Esophagus (tissue), 2 donors: Measurements from ENCODE around the gene SIGLEC15. TPM values are rescaled to one million over a fixed set of nuclear protein-coding genes. Genes with fewer than 3 reads are reported as not detected.

ENCODE experiments used
- H3K27ac ChIP-seq, 2 donors: one replicate each; pipeline ENCODE4 v1.5.1; 2013; ENCODE audit warnings: low read depth in 2 of 2, mild to moderate bottlenecking in 2 of 2, inconsistent platforms in 1 of 2, low read length in 1 of 2, moderate library complexity in 1 of 2
- H3K27me3 ChIP-seq, 2 donors: one replicate each; pipeline ENCODE4 v1.6.1; 2013; ENCODE audit warnings: low read length in 2 of 2, control low read depth in 1 of 2, mild to moderate bottlenecking in 1 of 2; ENCODE audit not compliant: insufficient read depth in 2 of 2, control insufficient read depth in 1 of 2
- H3K36me3 ChIP-seq, 2 donors: one replicate each; pipeline ENCODE4 v1.6.1; 2013; ENCODE audit warnings: low read length in 1 of 2; ENCODE audit not compliant: control insufficient read depth in 2 of 2, insufficient read depth in 2 of 2
- H3K4me1 ChIP-seq, 2 donors: one replicate each; pipeline ENCODE4 v1.6.1; 2013; ENCODE audit warnings: low read length in 1 of 2; ENCODE audit not compliant: control insufficient read depth in 2 of 2, insufficient read depth in 2 of 2
- H3K4me3 ChIP-seq, 2 donors: one replicate each; pipeline ENCODE4 v1.5.1; 2013; ENCODE audit warnings: low read length in 2 of 2, mild to moderate bottlenecking in 2 of 2, low read depth in 1 of 2, moderate library complexity in 1 of 2
- H3K9me3 ChIP-seq, 2 donors: one replicate each; pipeline ENCODE4 v1.6.1; 2013; ENCODE audit warnings: mild to moderate bottlenecking in 2 of 2, low read depth in 1 of 2, low read length in 1 of 2, moderate library complexity in 1 of 2; ENCODE audit not compliant: control insufficient read depth in 2 of 2, insufficient read depth in 1 of 2
- WGBS, 2 donors: extraction: QIAGEN DNeasy Blood & Tissue Kit; methylation state at CpG; one replicate each; pipeline ENCODE4 v1.1.7; 2013; 5-methylcytosine and 5-hydroxymethylcytosine counted together
- polyA plus RNA-seq, 2 donors: library from polyadenylated mRNA; stranded (reverse); fragments of 200-250 nt; gene quantifications; one replicate each; pipeline ENCODE4 v1.2.3, GENCODE V29; 2013
- donor health status: healthy with polysubstance abuse.
- donor health status: Bipolar disorder and iron deficiency.

The SIGLEC15 gene
- polyA plus RNA-seq, 2 donors: 0.02 TPM; not detected in 1

DNA sequence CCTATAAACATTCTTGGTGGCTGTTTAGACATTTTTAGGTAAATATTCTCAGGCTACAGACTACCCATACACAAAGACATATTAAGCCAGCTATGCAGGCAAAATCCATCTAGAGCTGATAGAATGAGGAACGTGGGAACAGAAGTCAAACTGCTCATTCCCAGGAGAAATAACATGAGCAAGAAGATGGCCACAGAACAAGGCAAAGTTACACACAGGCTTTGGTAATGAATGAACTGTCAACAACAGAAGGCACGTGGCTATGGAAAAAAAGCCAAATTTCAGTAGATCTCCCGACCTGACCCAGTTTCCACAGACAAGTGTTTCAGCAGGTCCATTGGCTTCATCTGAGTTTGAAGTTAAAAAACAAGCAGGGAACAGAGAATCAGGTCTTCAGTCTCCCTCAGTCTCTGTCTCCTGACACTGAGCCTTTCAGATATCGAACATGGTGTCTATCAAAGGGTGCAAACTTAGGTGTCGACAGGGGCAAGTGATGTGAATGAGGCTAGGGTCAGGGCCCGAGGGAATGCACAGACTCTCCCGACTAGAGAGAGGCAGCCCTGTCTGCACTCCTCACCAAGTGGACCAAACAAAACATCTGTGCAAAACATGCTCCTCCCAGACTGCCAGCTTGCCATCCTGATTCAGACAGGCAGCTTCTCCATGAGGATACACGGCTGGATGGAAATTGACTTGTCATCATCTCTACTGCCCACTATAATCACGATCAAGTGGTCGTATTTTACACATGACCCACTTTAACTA is 25.9 kb downstream of the SIGLEC15 start:
- 67 to 76% methylated on average over 10 of the region's 10 CpGs for WGBS, 2 donors
- peaks cover 6 to 27% of the 10 kb centered on the region in 2 donors for H3K36me3 ChIP-seq
- H3K27ac ChIP-seq: no peak overlapping the region
- no peaks in the 10 kb centered on the region for H3K4me1 ChIP-seq
- H3K9me3 ChIP-seq: no peaks in the 10 kb centered on the region
- H3K4me3 ChIP-seq: no peak overlapping the region
- H3K27me3 ChIP-seq: no peaks in the 10 kb centered on the region

DNA sequence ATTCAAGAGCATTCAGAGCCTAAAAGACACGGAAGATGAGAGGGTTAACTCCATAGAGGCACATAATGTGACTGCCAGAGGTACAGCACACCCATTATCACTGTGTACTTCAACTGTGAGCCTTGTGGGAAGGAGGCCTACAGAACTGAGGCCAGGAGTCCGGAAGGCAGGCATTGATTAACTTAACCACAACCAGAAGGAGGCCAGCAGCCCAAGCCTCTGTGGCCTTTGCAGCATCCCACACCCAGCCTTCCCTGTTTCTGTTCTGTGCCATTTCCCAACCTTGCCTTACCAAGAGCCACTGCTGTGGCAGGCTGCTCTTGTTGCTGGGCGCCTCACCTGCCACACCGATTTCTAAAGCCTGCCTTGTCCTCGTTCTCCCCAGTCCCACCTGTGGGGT is 27.2 kb downstream of the SIGLEC15 start:
- H3K4me1 ChIP-seq: no peaks in the 10 kb centered on the region
- H3K9me3 ChIP-seq: no peaks in the 10 kb centered on the region
- H3K4me3 ChIP-seq: no peak overlapping the region
- 86 to 91% methylated on average over 5 of the region's 5 CpGs for WGBS, 2 donors
- peaks cover 6 to 30% of the 10 kb centered on the region in 2 donors for H3K36me3 ChIP-seq
- H3K27me3 ChIP-seq: no peaks in the 10 kb centered on the region
- H3K27ac ChIP-seq: no peak overlapping the region

GRCh38 chr18:45854036-45854586 is 28.6 kb downstream of the SIGLEC15 start:
- no peaks in the 10 kb centered on the region for H3K9me3 ChIP-seq
- no peaks in the 10 kb centered on the region for H3K27me3 ChIP-seq
- no peaks in the 10 kb centered on the region for H3K4me1 ChIP-seq
- peaks cover 10 to 39% of the 10 kb centered on the region in 2 donors for H3K36me3 ChIP-seq
- H3K27ac ChIP-seq: no peak overlapping the region
- no peak overlapping the region for H3K4me3 ChIP-seq
- 95 to 98% methylated on average over 2 of the region's 2 CpGs for WGBS, 2 donors

DNA sequence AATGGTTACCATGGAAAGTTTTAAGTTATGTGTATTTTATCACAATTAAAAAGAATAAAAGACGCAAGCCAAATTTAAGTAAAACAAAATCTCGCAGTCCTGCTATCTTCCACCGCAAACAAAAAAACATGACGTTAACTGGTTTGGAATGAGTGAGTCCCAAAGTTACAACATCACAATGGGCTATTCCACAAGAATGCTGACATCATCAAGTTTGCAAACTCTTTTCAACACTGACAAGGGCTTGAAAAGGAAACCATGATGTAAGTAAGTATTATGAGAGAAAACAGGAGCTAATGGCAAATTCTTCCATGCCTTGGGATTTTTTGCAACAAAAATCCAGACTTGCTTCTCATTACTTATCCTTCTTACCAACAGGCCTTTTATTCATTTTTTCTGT is 31.1 kb downstream of the SIGLEC15 start:
- Histone ChIP-seq H3K9me3 (no peaks in the 10 kb centered on the region), H3K4me1 (no peaks in the 10 kb centered on the region), H3K27ac (no peak overlapping the region), H3K27me3 (no peaks in the 10 kb centered on the region), H3K36me3 (peaks cover 10 to 30% of the 10 kb centered on the region in 2 donors), H3K4me3 (no peak overlapping the region)
- WGBS, 2 donors: 94 to 97% methylated on average over 4 of the region's 4 CpGs

DNA sequence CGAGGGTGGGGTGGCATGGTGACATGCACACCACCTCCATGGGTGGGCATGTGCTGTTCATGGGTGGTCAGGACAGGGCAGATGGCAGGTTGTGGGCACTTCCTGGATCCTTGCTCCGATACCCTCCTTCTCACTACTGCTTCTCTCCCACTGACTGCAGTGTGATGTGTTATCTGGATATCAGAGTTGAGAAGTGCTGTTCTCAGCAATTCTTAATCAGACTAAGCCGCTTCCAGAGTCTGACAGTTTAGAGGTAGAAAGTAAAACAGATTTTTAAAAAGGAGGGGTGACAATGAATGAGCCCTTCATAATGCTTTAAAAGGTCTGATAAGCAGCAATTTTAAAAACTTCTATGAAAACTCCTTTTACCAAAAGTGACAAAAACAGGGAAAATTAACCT is 33.9 kb downstream of the SIGLEC15 start:
- Histone ChIP-seq H3K27me3 (no peaks in the 10 kb centered on the region), H3K9me3 (no peaks in the 10 kb centered on the region), H3K4me1 (no peaks in the 10 kb centered on the region), H3K36me3 (peaks cover 10 to 27% of the 10 kb centered on the region in 2 donors), H3K27ac (no peak overlapping the region), H3K4me3 (no peak overlapping the region)
- 95 to 99% methylated on average over 3 of the region's 3 CpGs for WGBS, 2 donors

DNA sequence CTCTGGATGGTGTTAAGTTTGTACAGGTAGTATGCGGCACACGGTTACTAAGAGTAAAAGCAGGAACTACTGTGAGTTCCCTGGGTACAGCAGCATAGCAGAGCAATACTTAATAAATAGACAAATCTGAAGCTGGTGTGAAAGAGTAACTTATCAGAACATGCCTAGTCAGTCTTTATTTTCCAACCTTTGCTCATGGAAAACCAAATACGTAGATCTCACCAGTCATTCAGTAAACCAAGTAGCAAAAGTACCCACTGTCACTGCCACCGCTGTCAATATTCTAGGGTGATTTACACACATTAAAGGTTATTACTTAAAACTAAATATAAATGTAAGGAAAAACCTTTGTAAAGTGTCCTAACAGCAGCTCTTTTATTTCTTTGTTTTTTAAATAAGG is 35.0 kb downstream of the SIGLEC15 start:
- H3K27ac ChIP-seq: no peak overlapping the region
- H3K9me3 ChIP-seq: no peaks in the 10 kb centered on the region
- no peaks in the 10 kb centered on the region for H3K4me1 ChIP-seq
- peaks cover 17 to 24% of the 10 kb centered on the region in 2 donors for H3K36me3 ChIP-seq
- H3K27me3 ChIP-seq: no peaks in the 10 kb centered on the region
- no peak overlapping the region for H3K4me3 ChIP-seq
- WGBS, 2 donors: 84 to 96% methylated on average over 4 of the region's 4 CpGs

DNA sequence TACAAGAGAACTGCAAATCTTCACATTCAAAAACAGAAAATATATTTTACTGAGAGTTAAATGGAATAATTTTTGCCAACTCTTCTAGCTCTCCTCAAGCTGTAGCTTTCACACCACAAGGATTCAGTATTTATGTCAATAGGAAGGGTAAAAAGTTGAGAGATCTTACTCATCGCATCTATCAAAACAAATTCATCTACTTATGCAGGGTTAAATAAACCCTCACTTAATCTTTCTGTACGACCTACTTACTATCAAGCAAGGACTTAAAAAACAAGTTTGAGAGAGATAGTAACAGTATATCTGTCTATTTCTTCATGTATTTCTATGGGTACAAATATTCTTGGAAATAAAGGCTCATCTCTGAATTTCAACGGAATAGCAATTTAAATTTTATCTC is 35.5 kb downstream of the SIGLEC15 start:
- Histone ChIP-seq H3K36me3 (peaks cover 17 to 26% of the 10 kb centered on the region in 2 donors), H3K27ac (no peak overlapping the region), H3K4me1 (no peaks in the 10 kb centered on the region), H3K9me3 (no peaks in the 10 kb centered on the region), H3K27me3 (no peaks in the 10 kb centered on the region), H3K4me3 (no peak overlapping the region)
- 88 to 91% methylated on average over 3 of the region's 3 CpGs for WGBS, 2 donors

GRCh38 chr18:45861926-45862325 is 36.5 kb downstream of the SIGLEC15 start:
- 97 to 100% methylated on average over 1 of the region's 1 CpG for WGBS, 2 donors

GRCh38 chr18:45863469-45863868 is 38.0 kb downstream of the SIGLEC15 start:
- H3K4me3 ChIP-seq: no peak overlapping the region
- no peak overlapping the region for H3K27ac ChIP-seq
- H3K27me3 ChIP-seq: no peaks in the 10 kb centered on the region
- peaks cover 13 to 19% of the 10 kb centered on the region in 2 donors for H3K36me3 ChIP-seq
- H3K9me3 ChIP-seq: no peaks in the 10 kb centered on the region
- no peaks in the 10 kb centered on the region for H3K4me1 ChIP-seq
- 84 to 85% methylated on average over 1 of the region's 1 CpG for WGBS, 2 donors

More at GRCh38 chr18:45861926-45862325, 36.5 kb downstream of the SIGLEC15 start:
- no peak overlapping the region for H3K27ac ChIP-seq
- no peaks in the 10 kb centered on the region for H3K4me1 ChIP-seq
- H3K27me3 ChIP-seq: no peaks in the 10 kb centered on the region
- H3K4me3 ChIP-seq: no peak overlapping the region
- H3K9me3 ChIP-seq: no peaks in the 10 kb centered on the region
- H3K36me3 ChIP-seq: peaks cover 17 to 28% of the 10 kb centered on the region in 2 donors

DNA sequence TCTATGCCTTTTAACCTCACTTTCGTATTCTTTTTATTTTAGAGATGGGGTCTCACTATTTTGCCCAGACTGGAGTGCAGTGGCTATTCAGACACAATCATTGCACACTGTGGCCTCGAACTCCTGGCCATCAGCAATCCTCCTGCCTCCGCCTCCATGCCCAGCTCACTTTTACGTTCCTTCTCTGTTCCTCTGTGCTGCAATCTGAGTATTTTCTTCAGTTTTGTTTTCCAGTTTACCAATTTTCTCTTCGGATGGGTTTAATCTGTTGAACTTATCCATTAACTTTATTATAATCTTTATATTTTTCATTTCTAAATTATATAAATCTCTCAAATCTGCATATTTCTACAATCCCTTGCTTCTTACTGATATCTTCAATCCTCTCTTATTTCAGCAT is 38.6 kb downstream of the SIGLEC15 start:
- no peaks in the 10 kb centered on the region for H3K9me3 ChIP-seq
- H3K36me3 ChIP-seq: peaks cover 13 to 17% of the 10 kb centered on the region in 2 donors
- no peak overlapping the region for H3K4me3 ChIP-seq
- no peaks in the 10 kb centered on the region for H3K4me1 ChIP-seq
- WGBS, 2 donors: 96 to 98% methylated on average over 5 of the region's 5 CpGs
- H3K27me3 ChIP-seq: no peaks in the 10 kb centered on the region
- no peak overlapping the region for H3K27ac ChIP-seq
